OCI-LY7 (cell line): ENCODE measurements around the gene VAMP2. TPM values are rescaled to one million over a fixed set of nuclear protein-coding genes. Genes with fewer than 3 reads are reported as not detected.
A peak's percentile ranks its signal among the peaks of the same experiment; 100 is the strongest.

Source experiments
- BruUV-seq: library from RNA; stranded (reverse); fragments of 400-500 nt; replicated peaks from 2 replicates; lab custom pipeline; 2021; lab: Mats Ljungman, UMichigan
- CTCF ChIA-PET: fragments of 300-600 bp; sonication (Branson Sonifier 250); formaldehyde crosslinking; loops from one replicate; lab custom pipeline; 2022; ENCODE audit warnings: antibody characterized with exemption; ENCODE audit not compliant: unreplicated experiment; lab: Charles Lee
- POLR2A ChIA-PET: fragments of 300-600 bp; sonication (Branson Sonifier 250); formaldehyde crosslinking; loops from one replicate; lab custom pipeline; 2022; ENCODE audit warnings: antibody characterized with exemption; lab: Charles Lee
- DNase-seq: peaks from one replicate; pipeline ENCODE4 v3.0.0-alpha.2; 2015; ENCODE audit warnings: low spot score
- H2AFZ ChIP-seq: fragments of 200-600 bp; sonication (generic), shearing (Covaris generic); 2 replicates; pipeline ENCODE4 v1.6.1; 2014; ENCODE audit warnings: mild to moderate bottlenecking, antibody characterized with exemption, low read length, moderate library complexity
- H3K27ac ChIP-seq: fragments of 200-600 bp; sonication (generic); 2 replicates; pipeline ENCODE4 v1.5.1; 2014; ENCODE audit warnings: mixed run types, low read depth, mild to moderate bottlenecking, moderate library complexity, low read length, inconsistent platforms; ENCODE audit not compliant: poor library complexity, severe bottlenecking
- H3K36me3 ChIP-seq: fragments of 200-600 bp; sonication (generic); 2 replicates; pipeline ENCODE4 v1.6.1; 2014; ENCODE audit warnings: mild to moderate bottlenecking, antibody characterized with exemption, low read length, moderate library complexity, mixed read lengths; ENCODE audit not compliant: insufficient read depth
- H3K4me1 ChIP-seq: fragments of 200-600 bp; sonication (generic); 2 replicates; pipeline ENCODE4 v1.5.1; 2014; ENCODE audit warnings: mild to moderate bottlenecking, low read length; ENCODE audit not compliant: insufficient read depth, poor library complexity, severe bottlenecking
- H3K4me2 ChIP-seq: fragments of 200-600 bp; sonication (generic); 2 replicates; pipeline ENCODE4 v1.6.1; 2014; ENCODE audit warnings: mild to moderate bottlenecking, low read length
- H3K4me3 ChIP-seq: fragments of 200-600 bp; sonication (generic); 2 replicates; pipeline ENCODE4 v1.5.1; 2014; ENCODE audit warnings: mild to moderate bottlenecking, low read depth, low read length; ENCODE audit not compliant: poor library complexity, severe bottlenecking
- H3K79me2 ChIP-seq: fragments of 200-600 bp; sonication (generic); 2 replicates; pipeline ENCODE4 v1.6.1; 2016; ENCODE audit warnings: low read depth, mild to moderate bottlenecking, low read length, moderate library complexity, mixed read lengths; ENCODE audit not compliant: insufficient read depth
- H3K9me2 ChIP-seq: fragments of 200-600 bp; sonication (generic); 2 replicates; pipeline ENCODE4 v1.6.1; 2016; ENCODE audit warnings: mild to moderate bottlenecking, low read length, mixed read lengths; ENCODE audit not compliant: insufficient read depth
- H3K9me3 ChIP-seq: fragments of 200-600 bp; sonication (generic); 2 replicates; pipeline ENCODE4 v1.6.1; 2014; ENCODE audit warnings: mild to moderate bottlenecking, mixed run types, low read length, mixed read lengths
- H4K20me1 ChIP-seq: fragments of 200-600 bp; sonication (generic); 2 replicates; pipeline ENCODE4 v1.6.1; 2014; ENCODE audit warnings: mild to moderate bottlenecking, antibody characterized with exemption, low read length, moderate library complexity, mixed read lengths; ENCODE audit not compliant: insufficient read depth
- CTCF ChIP-seq: fragments of 200-600 bp; sonication (generic); conservative IDR thresholded peaks from 2 replicates; pipeline ENCODE4 v1.5.1; 2014; ENCODE audit warnings: mild to moderate bottlenecking, antibody characterized with exemption, low read length, moderate library complexity, mixed read lengths
- EZH2phosphoT487 ChIP-seq: fragments of 200-600 bp; sonication (generic); IDR thresholded peaks from 2 replicates; pipeline ENCODE4 v1.6.1; 2018; ENCODE audit warnings: low read depth, borderline replicate concordance, mild to moderate bottlenecking, mixed run types, antibody characterized with exemption, low read length, moderate library complexity, mixed read lengths
- intact Hi-C: fragments of 100-400 bp; cut with micrococcal nuclease; formaldehyde crosslinking; loops from one replicate; pipeline ENCODE4 v1.10.0; 2022; ENCODE audit not compliant: unreplicated experiment
- total RNA-seq, 2 experiments: library from RNA; depleted of rRNA in 1 of 2; stranded (reverse); fragments of >200 nt in 1 of 2; shearing (Covaris generic) in 1 of 2; gene quantifications; 2 replicates each; pipeline ENCODE4 v1.2.3, GENCODE V29; 2014 to 2022

VAMP2 gene
- total RNA-seq, 2 experiments from 2014 or later = 21.2 to 40.9 TPM

- H3K9me3 ChIP-seq = no peaks in the 10 kb centered on the region
- H2AFZ ChIP-seq = no peak overlapping the region; the same call in 1 of the 2 replicates
- H3K4me2 ChIP-seq = peak overlapping the region; percentile 95
- H3K4me3 ChIP-seq = no peak overlapping the region
- ChIA-PET POLR2A (interaction anchor here (1.0 kb wide), 1 partner anchor 27 kb away, joined by 5 read pairs; no protein-coding TSS in a partner anchor), CTCF (no interaction called here)
- TF ChIP-seq CTCF (no peak), EZH2phosphoT487 (no peak)
- peaks cover 55% of the 10 kb centered on the region for H3K4me1 ChIP-seq
- no TSS peak for BruUV-seq
- peaks cover 23% of the 10 kb centered on the region for H3K36me3 ChIP-seq
- peak overlapping the region; percentile 18 for H3K27ac ChIP-seq
- H4K20me1 ChIP-seq = no peaks in the 10 kb centered on the region; the same call in 1 of the 2 replicates
- DNase-seq = no peak
- intact Hi-C loops = loop anchor here (10.0 kb wide), 1 partner anchor 319 kb away; the partner anchor contains the start of gene KDM6B
- no peaks in the 10 kb centered on the region for H3K9me2 ChIP-seq
- H3K79me2 ChIP-seq = peaks cover 12% of the 10 kb centered on the region; the same call in 1 of the 2 replicates
Measured at GRCh38 chr17:8153525-8153956, 9.2 kb downstream of the VAMP2 start.

DNA sequence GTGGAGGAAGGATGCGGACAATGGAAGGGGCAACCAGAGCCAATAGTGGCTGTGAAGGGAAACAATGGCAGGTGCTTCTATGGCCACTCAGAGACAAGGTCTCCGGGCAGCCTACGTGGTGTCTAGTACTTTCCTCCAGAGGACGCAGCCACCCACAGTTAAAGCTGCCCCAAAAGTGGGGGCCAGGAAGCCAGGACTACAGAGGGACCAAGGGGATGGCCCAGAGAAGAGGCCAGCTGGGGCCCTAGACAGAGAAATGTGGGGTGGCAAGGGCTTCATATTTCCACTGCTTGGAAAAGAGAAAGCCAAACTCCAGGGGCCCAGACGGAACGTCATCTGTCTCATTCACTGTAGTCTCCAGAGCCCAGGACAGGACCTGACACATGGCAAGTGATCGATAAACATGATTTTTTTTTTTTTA, 9.7 kb downstream of the VAMP2 start:
- no TSS peak for BruUV-seq
- peaks cover 12% of the 10 kb centered on the region; the same call in 1 of the 2 replicates for H3K79me2 ChIP-seq
- no peaks in the 10 kb centered on the region; the same call in 1 of the 2 replicates for H4K20me1 ChIP-seq
- peaks cover 51% of the 10 kb centered on the region for H3K4me1 ChIP-seq
- H3K9me3 ChIP-seq = no peaks in the 10 kb centered on the region
- H3K27ac ChIP-seq = peak overlapping the region; percentile 13
- H3K9me2 ChIP-seq = no peaks in the 10 kb centered on the region
- intact Hi-C loops = loop anchor here (10.0 kb wide), 1 partner anchor 318 kb away; the partner anchor contains the start of gene KDM6B
- CTCF ChIA-PET = no interaction called here
- TF ChIP-seq EZH2phosphoT487 = no peak
- no peak for TF ChIP-seq CTCF
- no peak for DNase-seq
- peaks cover 23% of the 10 kb centered on the region for H3K36me3 ChIP-seq
- peak overlapping the region; percentile 16; the same call in 1 of the 2 replicates for H2AFZ ChIP-seq
- H3K4me2 ChIP-seq = peak overlapping the region; percentile 95
- H3K4me3 ChIP-seq = peak overlapping the region; percentile 82
- POLR2A ChIA-PET = no interaction called here
